GM19463 (cell line): ENCODE measurements around the gene HIGD1C.
"Not testable (repeated sequence)": the region's sequence is repeated elsewhere in the genome, so short reads cannot be mapped to it uniquely, and the experiment has no call there.

Experiments
- ATAC-seq: cut with Tn5 transposase; IDR thresholded peaks from one replicate; pipeline ENCODE4 v1.9.1; 2021; ENCODE audit warnings: mild to moderate bottlenecking, moderate library complexity; ENCODE audit not compliant: unreplicated experiment

Gene HIGD1C

DNA sequence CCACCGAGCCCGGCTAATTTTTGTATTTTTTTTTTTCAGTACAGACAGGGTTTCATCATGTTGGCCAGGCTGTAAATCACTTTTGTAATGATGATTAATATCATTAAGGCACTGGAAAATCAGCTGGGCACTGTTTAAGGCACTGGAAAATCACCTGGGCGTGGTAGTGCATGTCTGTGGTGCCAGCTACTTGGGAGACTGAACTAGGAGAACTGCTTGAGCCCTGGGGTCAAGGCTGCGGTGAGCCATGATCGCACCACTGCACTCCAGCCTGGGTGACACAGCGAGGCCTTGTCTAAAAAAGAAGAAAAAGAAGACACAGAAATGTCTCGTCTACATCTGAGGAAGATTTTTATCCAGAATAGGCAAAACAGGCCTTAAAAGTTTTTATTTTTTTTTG is 61.1 kb downstream of the HIGD1C start:
- ATAC-seq, result no peak

DNA sequence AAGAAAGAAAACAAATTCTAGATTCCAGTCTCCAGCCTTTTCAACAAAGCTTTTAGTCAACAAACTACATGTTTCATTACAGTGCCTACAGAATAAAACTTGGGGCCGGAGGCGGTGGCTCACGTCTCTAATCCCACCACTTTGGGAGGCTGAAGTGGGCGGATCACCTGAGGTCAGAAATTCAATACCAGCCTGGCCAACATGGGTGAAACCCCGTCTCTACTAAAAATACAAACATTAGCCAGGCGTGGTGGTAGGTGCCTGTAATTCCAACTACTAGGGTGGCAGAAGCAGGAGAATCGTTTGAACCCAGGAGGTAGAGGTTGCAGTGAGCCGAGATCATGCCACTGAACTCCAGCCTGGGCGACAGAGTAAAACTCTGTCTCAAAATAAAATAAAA is 62.1 kb downstream of the HIGD1C start:
- ATAC-seq, result not testable (repeated sequence)

DNA sequence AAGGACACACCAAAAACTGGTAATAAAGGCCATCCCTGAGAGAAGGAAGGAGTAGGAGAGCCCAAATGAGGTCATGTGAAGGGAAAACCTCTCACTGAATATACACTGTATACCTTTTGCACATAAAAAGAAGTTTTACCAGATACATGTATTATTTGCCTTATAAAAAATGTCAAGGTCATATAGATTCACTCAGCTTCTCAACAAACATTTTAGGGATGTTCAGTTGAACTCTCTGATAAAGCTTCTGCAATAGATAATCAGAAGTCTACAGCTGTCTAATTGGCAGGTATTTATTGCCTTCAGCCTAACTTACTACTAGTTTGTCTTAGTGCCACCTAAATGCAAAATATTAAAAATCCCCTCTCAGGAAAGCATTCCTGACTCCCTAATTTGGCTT is 65.1 kb downstream of the HIGD1C start:
- ATAC-seq, result no peak

DNA sequence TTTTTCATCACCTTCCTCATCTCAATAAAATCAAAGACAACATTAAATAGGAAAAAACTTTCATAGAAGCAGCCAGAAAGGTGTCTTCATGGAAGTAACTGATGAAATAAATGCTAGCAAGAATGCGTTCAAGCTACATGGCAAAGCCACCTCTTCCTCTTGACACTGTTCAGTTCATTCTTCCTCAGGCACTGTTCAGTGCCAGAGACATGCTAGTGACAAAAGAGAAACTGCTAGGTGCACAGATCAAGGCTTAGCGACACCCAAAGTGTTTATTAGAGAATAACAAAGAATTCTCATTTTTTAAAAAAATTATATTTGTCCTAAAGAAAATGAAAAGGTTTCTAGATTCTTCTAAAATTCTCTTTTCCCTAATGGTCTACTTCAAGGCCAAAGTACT is 66.6 kb downstream of the HIGD1C start:
- ATAC-seq, result no peak

GRCh38 chr12:51019927-51020326 is 67.6 kb downstream of the HIGD1C start:
- ATAC-seq, result no peak
